Measurements from ENCODE around the gene FAM98B.

DNA sequence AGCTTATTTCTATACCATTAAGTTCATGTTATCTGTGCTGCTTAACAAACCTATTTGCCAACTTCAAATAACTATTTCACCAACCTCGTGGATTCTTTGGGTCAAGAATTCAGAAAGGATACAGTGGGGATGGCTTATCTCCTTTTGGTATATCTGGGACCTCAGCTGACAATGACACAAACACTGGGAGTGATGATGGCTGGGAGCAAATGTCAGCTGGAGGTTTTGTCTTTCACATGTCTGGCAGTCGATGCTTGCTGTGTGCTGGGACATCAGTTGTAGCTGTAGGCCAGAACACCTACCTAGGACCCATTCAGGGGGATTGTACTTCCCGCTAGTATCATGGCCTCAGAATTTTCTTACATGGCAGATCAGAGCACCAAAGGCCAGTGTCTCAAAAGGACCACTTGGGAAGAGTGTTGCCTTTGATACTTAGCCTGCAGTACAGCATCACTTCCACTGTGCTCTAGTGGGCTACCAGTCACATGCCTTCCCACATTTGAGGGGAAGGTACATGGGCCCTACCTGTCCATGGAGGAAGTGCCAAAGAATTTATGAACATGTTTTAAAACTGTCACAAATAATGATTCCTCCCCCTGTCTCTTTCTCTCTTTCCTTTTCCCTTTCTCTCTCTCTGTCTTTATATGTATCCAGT, 23.7 kb upstream of the FAM98B start:
- no peak for TF ChIP-seq YY1 (IDR thresholded peaks at IDR 0.05; ENCODE audit: insufficient read depth, insufficient read length)
- TF ChIP-seq SUZ12 (IDR thresholded peaks at IDR 0.05; ENCODE audit: extremely low read depth, insufficient read depth, insufficient read length): no peak
